GM19452 (cell line): Measurements from ENCODE around the gene ATP6V1E1.

Source experiments
- ATAC-seq: cut with Tn5 transposase; IDR thresholded peaks from one replicate; pipeline ENCODE4 v1.9.1; 2021; ENCODE audit not compliant: unreplicated experiment

Gene ATP6V1E1

GRCh38 chr22:17548756-17549035 is 79.9 kb downstream of the ATP6V1E1 start:
- no peak for ATAC-seq

GRCh38 chr22:17548010-17548755 is 80.4 kb downstream of the ATP6V1E1 start:
- ATAC-seq: no peak

GRCh38 chr22:17542452-17542851 is 86.1 kb downstream of the ATP6V1E1 start:
- ATAC-seq: no peak
